PC-9 (cell line): ENCODE data around the gene TULP4.

ENCODE experiments used
- CTCF ChIP-seq: fragments of 200-600 bp; sonication (generic); conservative IDR thresholded peaks from 2 replicates; pipeline ENCODE4 v1.6.1; 2017; ENCODE audit warnings: mixed run types, antibody characterized with exemption, mild to moderate bottlenecking, moderate library complexity
- EZH2 ChIP-seq: fragments of 200-600 bp; sonication (generic); IDR thresholded peaks from 2 replicates; pipeline ENCODE4 v1.8.0; 2017; ENCODE audit warnings: antibody characterized with exemption, low read depth

DNA sequence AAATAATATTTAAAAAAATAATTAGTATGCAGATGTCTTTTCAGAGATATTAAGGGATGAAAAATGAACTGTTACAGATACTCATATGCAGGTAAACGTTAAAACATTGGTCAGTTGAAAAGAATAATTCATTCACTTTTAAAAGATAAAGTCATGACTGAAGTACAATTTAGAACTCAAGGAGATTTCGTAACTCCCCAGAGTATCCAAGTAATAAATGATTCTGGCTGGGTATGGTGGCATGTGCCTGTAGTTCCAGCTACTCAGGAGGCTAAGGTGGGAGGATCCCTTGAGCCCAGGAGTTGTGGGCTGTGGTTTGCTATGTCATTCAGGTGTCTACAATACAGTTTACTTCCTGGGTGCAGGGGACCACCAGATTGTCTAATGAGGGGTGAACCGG, 125.3 kb downstream of the TULP4 start:
- TF ChIP-seq EZH2 (no peak), CTCF (no peak)
